Right lobe of liver (tissue), 6 donors: ENCODE measurements around the gene CARD6. TPM values are rescaled to one million over a fixed set of nuclear protein-coding genes. Genes with fewer than 3 reads are reported as not detected.
"Not testable (repeated sequence)": the region's sequence is repeated elsewhere in the genome, so short reads cannot be mapped to it uniquely, and the experiment has no call there.

ENCODE experiments used
- ATAC-seq, 4 donors: fragments of 200-7000 bp; cut with Tn5 transposase; one replicate each; pipeline ENCODE4 v1.9.1; 2020; ENCODE audit warnings: mild to moderate bottlenecking in 4 of 4, moderate library complexity in 4 of 4
- DNase-seq, 3 donors: peaks; one replicate each; pipeline ENCODE4 v3.0.0-alpha.2; 2020
- H3K27ac ChIP-seq, 3 donors: fragments of 200-600 bp; one replicate each; pipeline ENCODE4 v1.8.0; 2022
- H3K27me3 ChIP-seq, 2 donors: fragments of 200-600 bp; one replicate each; pipeline ENCODE4 v1.8.0; 2022
- H3K36me3 ChIP-seq, 4 donors: fragments of 200-600 bp; sonication (generic) in 1 of 4; one replicate each; pipeline versions ENCODE4 v1.5.1 to v1.8.0; 2017 to 2022; ENCODE audit warnings: control low read depth in 1 of 4
- H3K4me1 ChIP-seq, 4 donors: fragments of 200-600 bp; sonication (generic) in 1 of 4; one replicate each; pipeline versions ENCODE4 v1.5.1 to v1.8.0; 2017 to 2022; ENCODE audit warnings: control low read depth in 1 of 4
- H3K4me3 ChIP-seq, 3 donors: fragments of 200-600 bp; one replicate each; pipeline ENCODE4 v1.8.0; 2022
- H3K9me3 ChIP-seq, 4 donors: fragments of 200-600 bp; sonication (generic) in 1 of 4; one replicate each; pipeline versions ENCODE4 v1.5.1 to v1.8.0; 2017 to 2022; ENCODE audit warnings: control low read depth in 1 of 4
- POLR2A ChIP-seq: fragments of 450-650 bp; IDR thresholded peaks from one replicate; pipeline ENCODE4 v1.6.1; 2017; ENCODE audit warnings: antibody characterized with exemption, mild to moderate bottlenecking
- WGBS: methylation state at CpG from one replicate; pipeline ENCODE4 v1.1.6; 2018; ENCODE audit warnings: low coverage, low lambda C conversion rate; ENCODE audit not compliant: insufficient coverage; ENCODE audit errors: missing lambda C conversion rate; 5-methylcytosine and 5-hydroxymethylcytosine counted together
- intact Hi-C, 2 donors: fragments of 100-400 bp; cut with DNase I; formaldehyde crosslinking; loops; one replicate each; pipeline versions ENCODE4 v1.11.2 to v1.14.1; 2022
- long read RNA-seq: library from polyadenylated mRNA; unstranded; transcript quantifications from one replicate; pipeline ENCODE4 v2.0.0, GENCODE V29; 2019
- total RNA-seq, 6 experiments: library from RNA; depleted of rRNA in 2 of 6; stranded (reverse); fragments of >200 nt in 2 of 6; fragmentation: NEBNext Ultra II Directional in 3 of 6; extraction: Animal tissue kit (Norgen Biotek cat#: 25700) in 3 of 6; gene quantifications; one replicate each; pipeline versions ENCODE4 v1.1.0 to v1.2.4, GENCODE V29; 2016 to 2023
- TF ChIP-seq, protein P1 (sequence below), 4 donors: fragments of 200-600 bp in 3 of 4; fragments of 450-650 bp in 1 of 4; IDR thresholded peaks; one replicate each; pipeline versions ENCODE4 v1.5.1 to v1.8.0; 2016 to 2022; ENCODE audit warnings: antibody characterized with exemption in 4 of 4, mild to moderate bottlenecking in 2 of 4
- donor health status: DM: no; HTN: yes; CAD: no.
- donor health status: DM: no; HTN: no; CAD: no.
- donor health status: DM: no; HTN: no; CAD: no.
- donor health status: DM: no; HTN: yes; CAD: no.
- donor health status: DM: no; HTN: yes; CAD: no.

Gene CARD6, protein sequence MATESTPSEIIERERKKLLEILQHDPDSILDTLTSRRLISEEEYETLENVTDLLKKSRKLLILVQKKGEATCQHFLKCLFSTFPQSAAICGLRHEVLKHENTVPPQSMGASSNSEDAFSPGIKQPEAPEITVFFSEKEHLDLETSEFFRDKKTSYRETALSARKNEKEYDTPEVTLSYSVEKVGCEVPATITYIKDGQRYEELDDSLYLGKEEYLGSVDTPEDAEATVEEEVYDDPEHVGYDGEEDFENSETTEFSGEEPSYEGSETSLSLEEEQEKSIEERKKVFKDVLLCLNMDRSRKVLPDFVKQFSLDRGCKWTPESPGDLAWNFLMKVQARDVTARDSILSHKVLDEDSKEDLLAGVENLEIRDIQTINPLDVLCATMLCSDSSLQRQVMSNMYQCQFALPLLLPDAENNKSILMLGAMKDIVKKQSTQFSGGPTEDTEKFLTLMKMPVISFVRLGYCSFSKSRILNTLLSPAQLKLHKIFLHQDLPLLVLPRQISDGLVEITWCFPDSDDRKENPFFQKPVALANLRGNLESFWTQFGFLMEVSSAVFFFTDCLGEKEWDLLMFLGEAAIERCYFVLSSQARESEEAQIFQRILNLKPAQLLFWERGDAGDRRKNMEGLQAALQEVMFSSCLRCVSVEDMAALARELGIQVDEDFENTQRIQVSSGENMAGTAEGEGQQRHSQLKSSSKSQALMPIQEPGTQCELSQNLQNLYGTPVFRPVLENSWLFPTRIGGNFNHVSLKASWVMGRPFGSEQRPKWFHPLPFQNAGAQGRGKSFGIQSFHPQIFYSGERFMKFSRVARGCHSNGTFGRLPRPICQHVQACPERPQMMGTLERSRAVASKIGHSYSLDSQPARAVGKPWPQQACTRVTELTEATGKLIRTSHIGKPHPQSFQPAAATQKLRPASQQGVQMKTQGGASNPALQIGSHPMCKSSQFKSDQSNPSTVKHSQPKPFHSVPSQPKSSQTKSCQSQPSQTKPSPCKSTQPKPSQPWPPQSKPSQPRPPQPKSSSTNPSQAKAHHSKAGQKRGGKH
- 1 to 10 TPM; 3.0 to 6.2 (median 3.3) TPM for total RNA-seq
- long read RNA-seq, result 0 reads

DNA sequence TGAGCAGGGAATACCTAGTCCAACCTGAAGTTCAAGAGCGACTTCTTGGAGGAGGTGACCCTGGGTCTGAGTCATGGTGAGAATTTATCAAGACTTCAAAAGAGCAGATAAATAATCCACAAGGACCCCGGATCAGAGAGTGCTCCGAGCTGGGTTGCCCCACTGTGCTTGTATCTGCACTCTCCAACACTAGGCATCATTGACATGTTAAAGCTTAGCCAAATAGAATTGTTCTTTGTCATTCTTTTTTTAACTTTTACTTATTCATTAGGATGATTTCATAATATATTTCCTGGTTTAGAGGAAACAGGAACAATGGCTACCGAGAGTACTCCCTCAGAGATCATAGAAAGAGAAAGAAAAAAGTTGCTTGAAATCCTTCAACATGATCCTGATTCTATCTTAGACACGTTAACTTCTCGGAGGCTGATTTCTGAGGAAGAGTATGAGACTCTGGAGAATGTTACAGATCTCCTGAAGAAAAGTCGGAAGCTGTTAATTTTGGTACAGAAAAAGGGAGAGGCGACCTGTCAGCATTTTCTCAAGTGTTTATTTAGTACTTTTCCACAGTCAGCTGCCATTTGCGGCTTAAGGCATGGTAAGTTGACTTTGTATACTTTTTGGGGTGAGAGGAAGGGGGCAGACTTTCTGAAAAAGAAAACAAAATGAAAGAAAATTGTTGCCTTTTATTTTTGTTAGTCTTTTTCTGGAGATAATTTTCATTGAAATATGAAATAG is at the start of gene CARD6:
Gene CARD6, plus strand, starts transcription at position 300 of the 738 bp plus-strand sequence. Its CDS starts 16 bp downstream, at position 316.
- Histone ChIP-seq H3K4me1 (no peaks in the 10 kb centered on the region), H3K27me3 (peaks cover 0 to 4% of the 10 kb centered on the region in 2 donors), H3K4me3 (peak within 1 kb of the TSS; percentile 6 to 44 (median 41)), H3K9me3 (no peaks in the 10 kb centered on the region), H3K27ac (peak within 1 kb of the TSS; percentile 30 to 54 (median 52)), H3K36me3 (no peaks in the 10 kb centered on the region)
- intact Hi-C loops, result no loop called here
- DNase-seq, result no peak
- WGBS, result 18% methylated on average over 9 of the region's 9 CpGs
- TF ChIP-seq, protein P1, sequence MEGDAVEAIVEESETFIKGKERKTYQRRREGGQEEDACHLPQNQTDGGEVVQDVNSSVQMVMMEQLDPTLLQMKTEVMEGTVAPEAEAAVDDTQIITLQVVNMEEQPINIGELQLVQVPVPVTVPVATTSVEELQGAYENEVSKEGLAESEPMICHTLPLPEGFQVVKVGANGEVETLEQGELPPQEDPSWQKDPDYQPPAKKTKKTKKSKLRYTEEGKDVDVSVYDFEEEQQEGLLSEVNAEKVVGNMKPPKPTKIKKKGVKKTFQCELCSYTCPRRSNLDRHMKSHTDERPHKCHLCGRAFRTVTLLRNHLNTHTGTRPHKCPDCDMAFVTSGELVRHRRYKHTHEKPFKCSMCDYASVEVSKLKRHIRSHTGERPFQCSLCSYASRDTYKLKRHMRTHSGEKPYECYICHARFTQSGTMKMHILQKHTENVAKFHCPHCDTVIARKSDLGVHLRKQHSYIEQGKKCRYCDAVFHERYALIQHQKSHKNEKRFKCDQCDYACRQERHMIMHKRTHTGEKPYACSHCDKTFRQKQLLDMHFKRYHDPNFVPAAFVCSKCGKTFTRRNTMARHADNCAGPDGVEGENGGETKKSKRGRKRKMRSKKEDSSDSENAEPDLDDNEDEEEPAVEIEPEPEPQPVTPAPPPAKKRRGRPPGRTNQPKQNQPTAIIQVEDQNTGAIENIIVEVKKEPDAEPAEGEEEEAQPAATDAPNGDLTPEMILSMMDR (IDR thresholded peaks at IDR 0.05), result peak in 1 of 4 donors; percentile 8
- no peak for TF ChIP-seq POLR2A
- ATAC-seq, result peak; percentile 50 to 74 (median 68)

DNA sequence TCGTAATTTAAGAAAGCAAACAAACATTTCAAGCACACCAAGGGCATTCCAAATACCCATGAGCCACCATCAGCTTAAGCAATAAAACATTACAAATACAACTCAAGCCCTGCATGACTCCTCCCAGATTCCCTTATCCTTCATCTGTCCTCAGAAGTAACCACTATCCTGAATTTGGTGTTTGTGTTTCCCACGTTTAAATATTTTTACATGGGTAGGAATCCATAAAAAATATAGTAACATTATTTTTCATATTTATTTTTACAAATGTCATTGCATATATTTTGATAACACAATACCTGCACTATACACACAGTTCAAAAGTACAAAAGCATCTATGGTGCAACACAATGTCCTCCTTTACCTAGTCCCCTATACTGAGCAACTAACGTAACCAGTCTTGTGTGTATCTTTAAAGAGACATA is 49.4 kb upstream of the CARD6 start:
- H3K27ac ChIP-seq, result peak overlapping the region; percentile 44 to 48 (median 45)

DNA sequence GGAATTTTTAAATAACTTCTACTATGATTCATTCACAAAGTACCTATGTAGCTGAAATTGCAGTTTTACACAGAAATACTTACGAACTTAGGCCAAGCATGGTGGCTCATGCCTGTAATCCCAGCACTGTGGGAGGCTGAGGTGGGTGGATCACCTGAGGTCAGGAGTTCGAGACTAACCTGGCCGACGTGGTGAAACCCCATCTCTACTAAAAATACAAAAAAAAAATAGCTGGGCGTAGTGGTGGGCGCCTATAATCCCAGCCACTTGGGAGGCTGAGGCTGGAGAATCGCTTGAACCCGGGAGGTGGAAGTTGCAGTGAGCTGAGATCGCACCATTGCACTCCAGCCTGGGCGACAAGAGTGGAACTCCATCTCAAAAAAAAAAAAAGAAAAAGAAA is 48.5 kb upstream of the CARD6 start:
- H3K4me3 ChIP-seq, ATAC-seq, H3K27me3 ChIP-seq, DNase-seq, H3K9me3 ChIP-seq, H3K27ac ChIP-seq, H3K36me3 ChIP-seq, intact Hi-C loops: not testable (repeated sequence)
- peaks cover 0 to 42% (median 12%) of the 10 kb centered on the region in 4 donors for H3K4me1 ChIP-seq
- 93% methylated on average over 10 of the region's 10 CpGs for WGBS

More for the DNA sequence above, 49.4 kb upstream of the CARD6 start:
- H3K9me3 ChIP-seq, result no peaks in the 10 kb centered on the region
- H3K4me1 ChIP-seq, result peaks cover 0 to 44% (median 12%) of the 10 kb centered on the region in 4 donors
- ATAC-seq (peak; percentile 48 to 72 (median 54)), DNase-seq (no peak)
- intact Hi-C loops, result no loop called here
- peak overlapping the region in 1 of 3 donors; percentile 5 for H3K4me3 ChIP-seq
- 13% methylated on average over 3 of the region's 3 CpGs for WGBS
- no peaks in the 10 kb centered on the region for H3K36me3 ChIP-seq
- H3K27me3 ChIP-seq, result no peaks in the 10 kb centered on the region
- TF ChIP-seq POLR2A, result no peak
- TF ChIP-seq, protein P1 (IDR thresholded peaks at IDR 0.05), result no peak

DNA sequence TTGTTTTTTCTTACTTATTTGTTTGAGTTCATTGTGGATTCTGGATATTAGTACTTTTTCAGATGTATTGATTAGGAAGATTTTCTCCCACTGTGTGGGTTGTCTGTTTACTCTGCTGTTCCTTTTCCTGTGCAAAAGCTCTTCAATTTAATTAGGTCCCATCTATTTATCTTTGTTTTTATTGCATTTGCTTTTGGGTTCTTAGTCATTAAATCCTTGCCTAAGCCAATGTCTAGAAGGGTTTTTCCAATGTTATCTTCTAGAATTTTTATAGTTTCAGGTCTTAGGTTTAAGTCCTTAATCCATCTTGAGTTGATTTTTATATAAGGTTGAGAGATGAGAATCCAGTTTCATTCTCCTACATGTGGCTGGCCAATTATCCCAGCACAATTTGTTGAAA is 46.8 kb upstream of the CARD6 start:
- DNase-seq, H3K27ac ChIP-seq, H3K36me3 ChIP-seq, H3K4me3 ChIP-seq, ATAC-seq, H3K27me3 ChIP-seq, intact Hi-C loops, H3K9me3 ChIP-seq: not testable (repeated sequence)
- H3K4me1 ChIP-seq, result peaks cover 0 to 40% (median 12%) of the 10 kb centered on the region in 4 donors

DNA sequence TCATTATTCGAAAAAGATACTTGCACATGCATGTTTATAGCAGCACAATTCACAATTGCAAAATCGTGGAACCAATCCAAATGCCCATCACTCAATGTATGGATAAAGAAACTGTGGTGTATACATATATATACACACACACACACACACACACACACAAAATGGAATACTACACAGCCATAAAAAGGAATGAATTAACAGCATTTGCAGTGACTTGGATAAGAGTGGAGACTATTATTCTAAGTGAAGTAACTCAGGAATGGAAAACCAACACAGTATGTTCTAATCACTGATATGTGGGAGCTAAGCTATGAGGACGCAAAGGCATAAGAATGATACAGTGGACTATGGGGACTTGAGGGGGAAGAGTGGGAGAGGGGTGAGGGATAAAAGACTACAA is 46.3 kb upstream of the CARD6 start:
- H3K4me3 ChIP-seq, H3K9me3 ChIP-seq, DNase-seq, H3K27ac ChIP-seq, H3K36me3 ChIP-seq, intact Hi-C loops, H3K27me3 ChIP-seq, ATAC-seq: not testable (repeated sequence)
- WGBS, result 80% methylated on average over 3 of the region's 3 CpGs
- H3K4me1 ChIP-seq, result peaks cover 0 to 38% (median 12%) of the 10 kb centered on the region in 4 donors
